OCI-LY7 (cell line): ENCODE results near the gene SLC5A1. TPM values are rescaled to one million over a fixed set of nuclear protein-coding genes. Genes with fewer than 3 reads are reported as not detected.

Experiments
- BruUV-seq: library from RNA; stranded (reverse); fragments of 400-500 nt; replicated peaks from 2 replicates; lab custom pipeline; 2021; lab: Mats Ljungman, UMichigan
- CTCF ChIA-PET: fragments of 300-600 bp; sonication (Branson Sonifier 250); formaldehyde crosslinking; loops from one replicate; lab custom pipeline; 2022; ENCODE audit warnings: antibody characterized with exemption; ENCODE audit not compliant: unreplicated experiment; lab: Charles Lee
- POLR2A ChIA-PET: fragments of 300-600 bp; sonication (Branson Sonifier 250); formaldehyde crosslinking; loops from one replicate; lab custom pipeline; 2022; ENCODE audit warnings: antibody characterized with exemption; lab: Charles Lee
- DNase-seq: peaks from one replicate; pipeline ENCODE4 v3.0.0-alpha.2; 2015; ENCODE audit warnings: low spot score
- H2AFZ ChIP-seq: fragments of 200-600 bp; sonication (generic), shearing (Covaris generic); 2 replicates; pipeline ENCODE4 v1.6.1; 2014; ENCODE audit warnings: mild to moderate bottlenecking, antibody characterized with exemption, low read length, moderate library complexity
- H3K27ac ChIP-seq: fragments of 200-600 bp; sonication (generic); 2 replicates; pipeline ENCODE4 v1.5.1; 2014; ENCODE audit warnings: mixed run types, low read depth, mild to moderate bottlenecking, moderate library complexity, low read length, inconsistent platforms; ENCODE audit not compliant: poor library complexity, severe bottlenecking
- H3K36me3 ChIP-seq: fragments of 200-600 bp; sonication (generic); 2 replicates; pipeline ENCODE4 v1.6.1; 2014; ENCODE audit warnings: mild to moderate bottlenecking, antibody characterized with exemption, low read length, moderate library complexity, mixed read lengths; ENCODE audit not compliant: insufficient read depth
- H3K4me1 ChIP-seq: fragments of 200-600 bp; sonication (generic); 2 replicates; pipeline ENCODE4 v1.5.1; 2014; ENCODE audit warnings: mild to moderate bottlenecking, low read length; ENCODE audit not compliant: insufficient read depth, poor library complexity, severe bottlenecking
- H3K4me2 ChIP-seq: fragments of 200-600 bp; sonication (generic); 2 replicates; pipeline ENCODE4 v1.6.1; 2014; ENCODE audit warnings: mild to moderate bottlenecking, low read length
- H3K4me3 ChIP-seq: fragments of 200-600 bp; sonication (generic); 2 replicates; pipeline ENCODE4 v1.5.1; 2014; ENCODE audit warnings: mild to moderate bottlenecking, low read depth, low read length; ENCODE audit not compliant: poor library complexity, severe bottlenecking
- H3K79me2 ChIP-seq: fragments of 200-600 bp; sonication (generic); 2 replicates; pipeline ENCODE4 v1.6.1; 2016; ENCODE audit warnings: low read depth, mild to moderate bottlenecking, low read length, moderate library complexity, mixed read lengths; ENCODE audit not compliant: insufficient read depth
- H3K9me2 ChIP-seq: fragments of 200-600 bp; sonication (generic); 2 replicates; pipeline ENCODE4 v1.6.1; 2016; ENCODE audit warnings: mild to moderate bottlenecking, low read length, mixed read lengths; ENCODE audit not compliant: insufficient read depth
- H3K9me3 ChIP-seq: fragments of 200-600 bp; sonication (generic); 2 replicates; pipeline ENCODE4 v1.6.1; 2014; ENCODE audit warnings: mild to moderate bottlenecking, mixed run types, low read length, mixed read lengths
- H4K20me1 ChIP-seq: fragments of 200-600 bp; sonication (generic); 2 replicates; pipeline ENCODE4 v1.6.1; 2014; ENCODE audit warnings: mild to moderate bottlenecking, antibody characterized with exemption, low read length, moderate library complexity, mixed read lengths; ENCODE audit not compliant: insufficient read depth
- EZH2phosphoT487 ChIP-seq: fragments of 200-600 bp; sonication (generic); IDR thresholded peaks from 2 replicates; pipeline ENCODE4 v1.6.1; 2018; ENCODE audit warnings: low read depth, borderline replicate concordance, mild to moderate bottlenecking, mixed run types, antibody characterized with exemption, low read length, moderate library complexity, mixed read lengths
- intact Hi-C: fragments of 100-400 bp; cut with micrococcal nuclease; formaldehyde crosslinking; loops from one replicate; pipeline ENCODE4 v1.10.0; 2022; ENCODE audit not compliant: unreplicated experiment
- total RNA-seq, 2 experiments: library from RNA; depleted of rRNA in 1 of 2; stranded (reverse); fragments of >200 nt in 1 of 2; shearing (Covaris generic) in 1 of 2; gene quantifications; 2 replicates each; pipeline ENCODE4 v1.2.3, GENCODE V29; 2014 to 2022
- TF ChIP-seq, protein P1 (sequence below): fragments of 200-600 bp; sonication (generic); conservative IDR thresholded peaks from 2 replicates; pipeline ENCODE4 v1.5.1; 2014; ENCODE audit warnings: mild to moderate bottlenecking, antibody characterized with exemption, low read length, moderate library complexity, mixed read lengths

The SLC5A1 gene
- total RNA-seq, 2 experiments from 2014 or later = not detected

DNA sequence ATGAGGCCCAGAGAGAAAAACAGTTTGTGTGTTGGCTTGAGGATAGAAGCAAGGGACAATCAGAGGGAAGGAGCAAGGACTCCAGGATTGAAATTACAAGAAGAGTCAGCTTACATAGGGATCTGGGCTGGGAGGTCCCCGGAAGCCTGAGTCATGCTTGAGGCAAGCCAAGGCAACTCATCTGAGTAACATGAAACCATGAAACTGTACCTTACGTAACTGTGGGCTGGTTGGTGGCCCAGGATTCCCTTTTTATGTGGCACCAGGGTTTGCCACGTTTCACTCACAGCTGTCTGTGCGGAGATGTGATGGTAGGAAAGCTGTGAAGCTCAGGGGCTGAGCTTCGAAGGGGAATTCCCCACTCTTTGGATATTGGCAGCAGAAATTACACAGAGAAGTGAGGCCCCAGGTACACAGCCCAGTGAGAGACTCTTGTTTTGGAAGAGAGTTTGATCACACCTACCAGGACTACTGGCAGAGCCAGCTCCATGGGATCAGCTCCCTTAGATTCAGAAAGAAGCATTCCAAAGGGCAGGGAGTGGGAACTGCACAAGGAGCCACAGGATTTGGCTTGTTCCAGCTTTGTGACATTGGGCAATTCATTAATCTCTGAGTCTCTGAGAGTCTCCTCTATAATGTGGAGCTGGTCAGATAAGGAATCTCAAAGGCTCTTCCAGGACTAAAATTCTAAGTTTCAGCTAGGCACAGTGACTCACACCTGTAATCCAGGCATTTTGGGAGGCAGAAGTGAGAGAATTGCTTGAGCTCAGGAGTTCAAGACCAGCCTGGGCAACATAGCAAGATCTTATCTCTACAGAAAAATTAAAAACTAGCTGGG is 7.8 kb downstream of the SLC5A1 start:
- POLR2A ChIA-PET = no interaction called here
- H2AFZ ChIP-seq = no peak overlapping the region

DNA sequence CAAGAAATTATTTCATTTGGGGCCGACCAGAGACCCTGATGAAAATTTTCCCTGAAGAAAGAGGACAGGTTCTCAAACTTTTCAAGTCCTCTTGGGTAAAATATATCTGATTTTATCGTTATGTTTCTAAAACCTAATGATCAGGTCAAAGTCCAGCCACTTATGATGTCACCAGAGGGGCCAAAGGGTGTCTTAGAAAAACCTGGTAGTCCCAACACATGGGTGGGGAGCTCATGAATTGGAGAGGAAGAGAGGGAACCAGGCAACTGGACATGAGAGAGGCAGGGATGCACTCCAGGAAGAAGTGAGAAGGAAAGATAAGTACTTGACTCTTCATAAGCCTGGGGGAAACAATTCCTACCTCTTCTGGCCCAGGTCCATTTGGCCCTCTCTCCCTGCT is 9.2 kb downstream of the SLC5A1 start:
- no TSS peak for BruUV-seq
- DNase-seq = no peak
- H3K4me1 ChIP-seq = no peaks in the 10 kb centered on the region
- H3K4me2 ChIP-seq = no peak overlapping the region
- POLR2A ChIA-PET = no interaction called here
- H3K4me3 ChIP-seq = no peak overlapping the region
- no peaks in the 10 kb centered on the region for H3K36me3 ChIP-seq
- no peaks in the 10 kb centered on the region for H3K9me3 ChIP-seq
- CTCF ChIA-PET = no interaction called here
- TF ChIP-seq, protein P1, sequence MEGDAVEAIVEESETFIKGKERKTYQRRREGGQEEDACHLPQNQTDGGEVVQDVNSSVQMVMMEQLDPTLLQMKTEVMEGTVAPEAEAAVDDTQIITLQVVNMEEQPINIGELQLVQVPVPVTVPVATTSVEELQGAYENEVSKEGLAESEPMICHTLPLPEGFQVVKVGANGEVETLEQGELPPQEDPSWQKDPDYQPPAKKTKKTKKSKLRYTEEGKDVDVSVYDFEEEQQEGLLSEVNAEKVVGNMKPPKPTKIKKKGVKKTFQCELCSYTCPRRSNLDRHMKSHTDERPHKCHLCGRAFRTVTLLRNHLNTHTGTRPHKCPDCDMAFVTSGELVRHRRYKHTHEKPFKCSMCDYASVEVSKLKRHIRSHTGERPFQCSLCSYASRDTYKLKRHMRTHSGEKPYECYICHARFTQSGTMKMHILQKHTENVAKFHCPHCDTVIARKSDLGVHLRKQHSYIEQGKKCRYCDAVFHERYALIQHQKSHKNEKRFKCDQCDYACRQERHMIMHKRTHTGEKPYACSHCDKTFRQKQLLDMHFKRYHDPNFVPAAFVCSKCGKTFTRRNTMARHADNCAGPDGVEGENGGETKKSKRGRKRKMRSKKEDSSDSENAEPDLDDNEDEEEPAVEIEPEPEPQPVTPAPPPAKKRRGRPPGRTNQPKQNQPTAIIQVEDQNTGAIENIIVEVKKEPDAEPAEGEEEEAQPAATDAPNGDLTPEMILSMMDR = no peak
- no peak for TF ChIP-seq EZH2phosphoT487
- H4K20me1 ChIP-seq = no peaks in the 10 kb centered on the region
- no peak overlapping the region for H2AFZ ChIP-seq
- no peaks in the 10 kb centered on the region for H3K9me2 ChIP-seq
- H3K27ac ChIP-seq = no peak overlapping the region
- no peaks in the 10 kb centered on the region for H3K79me2 ChIP-seq
- intact Hi-C loops = no loop called here

More for the DNA sequence above, 7.8 kb downstream of the SLC5A1 start:
- no peaks in the 10 kb centered on the region for H4K20me1 ChIP-seq
- intact Hi-C loops = no loop called here
- no peaks in the 10 kb centered on the region for H3K36me3 ChIP-seq
- no peaks in the 10 kb centered on the region for H3K9me3 ChIP-seq
- no peak overlapping the region for H3K27ac ChIP-seq
- H3K4me3 ChIP-seq = no peak overlapping the region
- TF ChIP-seq EZH2phosphoT487 = no peak
- TF ChIP-seq, protein P1 = no peak
- CTCF ChIA-PET = no interaction called here
- no peaks in the 10 kb centered on the region for H3K4me1 ChIP-seq
- no peak for DNase-seq
- no peaks in the 10 kb centered on the region for H3K9me2 ChIP-seq
- BruUV-seq = no TSS peak
- H3K4me2 ChIP-seq = no peak overlapping the region
- no peaks in the 10 kb centered on the region for H3K79me2 ChIP-seq
